ENCODE data around the gene POC5.

Gene POC5

DNA sequence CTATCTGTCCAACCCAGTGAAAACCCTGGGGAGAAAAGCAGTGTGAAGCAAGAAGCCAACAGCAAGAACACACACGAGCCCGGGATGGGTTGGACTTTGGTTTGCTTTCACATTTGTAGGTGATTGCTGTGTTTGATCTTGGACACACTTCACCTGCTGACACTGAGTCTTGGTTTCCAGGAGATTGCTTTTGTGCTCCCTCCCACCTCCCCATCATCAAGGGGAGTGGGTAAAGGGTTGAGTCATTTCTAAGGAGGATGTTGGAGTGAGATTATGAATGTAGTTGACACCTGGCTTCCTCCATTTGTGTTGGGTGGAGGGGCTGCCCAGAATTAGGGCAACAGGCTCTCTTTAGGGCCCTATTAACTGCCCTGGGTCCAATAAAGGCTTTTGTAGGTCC, 68.5 kb downstream of the POC5 start:
- TF ChIP-seq, protein P1, sequence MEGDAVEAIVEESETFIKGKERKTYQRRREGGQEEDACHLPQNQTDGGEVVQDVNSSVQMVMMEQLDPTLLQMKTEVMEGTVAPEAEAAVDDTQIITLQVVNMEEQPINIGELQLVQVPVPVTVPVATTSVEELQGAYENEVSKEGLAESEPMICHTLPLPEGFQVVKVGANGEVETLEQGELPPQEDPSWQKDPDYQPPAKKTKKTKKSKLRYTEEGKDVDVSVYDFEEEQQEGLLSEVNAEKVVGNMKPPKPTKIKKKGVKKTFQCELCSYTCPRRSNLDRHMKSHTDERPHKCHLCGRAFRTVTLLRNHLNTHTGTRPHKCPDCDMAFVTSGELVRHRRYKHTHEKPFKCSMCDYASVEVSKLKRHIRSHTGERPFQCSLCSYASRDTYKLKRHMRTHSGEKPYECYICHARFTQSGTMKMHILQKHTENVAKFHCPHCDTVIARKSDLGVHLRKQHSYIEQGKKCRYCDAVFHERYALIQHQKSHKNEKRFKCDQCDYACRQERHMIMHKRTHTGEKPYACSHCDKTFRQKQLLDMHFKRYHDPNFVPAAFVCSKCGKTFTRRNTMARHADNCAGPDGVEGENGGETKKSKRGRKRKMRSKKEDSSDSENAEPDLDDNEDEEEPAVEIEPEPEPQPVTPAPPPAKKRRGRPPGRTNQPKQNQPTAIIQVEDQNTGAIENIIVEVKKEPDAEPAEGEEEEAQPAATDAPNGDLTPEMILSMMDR (IDR thresholded peaks at IDR 0.05; ENCODE audit: low read depth, low read length), result no peak
- no peak overlapping the region for H3K4me3 ChIP-seq (ENCODE audit: low read depth, low read length)

DNA sequence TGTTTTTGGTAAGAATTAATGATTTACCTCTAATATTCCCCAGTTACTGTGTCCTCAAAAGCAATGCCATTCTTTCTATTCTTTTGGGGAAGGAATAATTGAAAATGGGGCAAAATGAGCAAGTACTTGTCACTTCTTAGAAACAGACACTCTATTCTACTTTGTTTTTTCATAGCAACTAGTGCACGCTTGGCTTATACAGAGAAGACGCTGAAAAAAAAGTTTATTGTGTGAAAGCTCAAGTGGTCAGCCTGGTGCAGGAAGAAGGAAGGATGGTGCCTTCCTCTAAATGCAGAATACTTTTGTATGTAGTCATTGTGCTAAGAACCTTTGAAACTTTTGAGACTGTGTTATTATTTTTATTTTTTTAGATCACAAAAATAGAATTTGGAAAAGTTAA, 76.4 kb downstream of the POC5 start:
- TF ChIP-seq, protein P1 (IDR thresholded peaks at IDR 0.05; ENCODE audit: low read depth, low read length), result no peak
- no peak overlapping the region for H3K4me3 ChIP-seq (ENCODE audit: low read depth, low read length)

DNA sequence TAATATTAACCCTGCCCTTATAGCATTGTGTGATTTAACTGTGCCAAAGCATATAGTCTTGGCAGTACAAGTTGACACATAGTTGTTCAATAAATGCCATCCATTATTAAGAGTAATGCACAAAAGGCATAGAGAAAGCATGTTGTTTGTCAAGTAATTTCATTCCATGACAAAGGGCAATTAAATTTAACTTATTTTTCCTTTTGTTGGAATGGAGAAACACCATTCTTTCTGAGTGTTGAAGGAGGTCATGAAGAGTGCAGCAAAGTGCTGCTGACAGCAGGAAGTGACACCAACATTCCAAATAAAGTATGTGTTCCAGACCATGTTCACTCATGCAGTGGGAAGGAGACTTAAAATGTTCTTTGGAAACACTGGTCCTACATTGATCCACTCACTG, 76.8 kb downstream of the POC5 start:
- no peak overlapping the region for H3K4me3 ChIP-seq (ENCODE audit: low read depth, low read length)
- TF ChIP-seq, protein P1 (IDR thresholded peaks at IDR 0.05; ENCODE audit: low read depth, low read length), result no peak

DNA sequence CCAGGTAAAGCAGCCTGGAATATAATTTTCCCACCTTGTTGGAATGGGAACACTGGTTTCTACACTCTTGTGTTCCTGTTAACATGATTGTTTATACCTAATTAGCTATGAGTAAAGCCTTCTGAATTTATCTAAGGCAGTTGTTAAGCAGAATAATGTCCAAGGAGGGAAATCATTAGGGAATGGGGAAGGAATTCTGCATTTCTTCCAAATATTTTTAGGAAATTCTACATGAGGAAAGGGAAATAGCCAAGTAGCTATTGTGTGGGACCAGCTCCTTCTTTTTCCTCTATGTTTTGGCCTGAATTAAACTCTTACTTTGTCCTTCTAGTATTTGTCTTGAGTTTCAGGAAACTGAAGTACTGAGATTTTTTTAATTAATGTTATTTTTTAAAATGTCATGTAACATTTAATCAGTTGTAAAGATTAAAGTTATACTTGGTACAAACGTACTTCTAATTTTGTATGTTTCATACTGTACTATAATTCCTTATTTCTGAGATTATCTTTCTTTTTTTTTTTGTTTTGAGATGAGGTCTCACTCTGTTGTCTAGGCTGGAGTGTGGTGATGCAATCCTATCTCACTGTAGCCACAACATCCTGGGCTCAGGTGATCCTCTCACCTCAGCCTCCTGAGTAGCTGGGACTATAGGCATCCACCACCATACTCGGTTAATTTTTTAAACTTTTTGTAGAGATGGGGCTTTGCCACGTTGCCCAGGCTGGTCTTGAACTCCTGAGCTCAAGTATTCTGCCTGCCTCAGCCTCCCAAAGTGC, 77.5 kb downstream of the POC5 start:
- H3K4me3 ChIP-seq (ENCODE audit: low read depth, low read length), result no peak overlapping the region
- TF ChIP-seq, protein P1 (IDR thresholded peaks at IDR 0.05; ENCODE audit: low read depth, low read length), result no peak

DNA sequence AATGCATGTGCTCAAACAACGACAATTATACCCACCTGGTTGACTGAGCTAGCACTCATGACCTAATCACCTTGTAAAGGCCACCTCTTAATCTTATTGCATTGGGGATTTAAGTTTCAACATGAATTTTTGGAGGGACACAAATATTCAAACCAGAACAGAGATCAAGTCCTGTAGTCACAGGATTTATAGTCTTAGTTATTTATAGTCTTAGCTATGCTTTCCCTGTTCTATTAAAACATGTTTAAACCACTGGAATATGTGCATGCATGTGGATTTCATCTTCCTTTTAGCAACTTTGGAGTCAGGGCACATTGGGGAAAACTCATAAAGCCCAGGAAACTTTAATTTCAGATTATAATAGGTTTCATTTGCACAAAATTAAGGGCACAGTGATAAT, 79.3 kb downstream of the POC5 start:
- H3K4me3 ChIP-seq (ENCODE audit: low read depth, low read length), result no peak overlapping the region
- TF ChIP-seq, protein P1 (IDR thresholded peaks at IDR 0.05; ENCODE audit: low read depth, low read length), result no peak

DNA sequence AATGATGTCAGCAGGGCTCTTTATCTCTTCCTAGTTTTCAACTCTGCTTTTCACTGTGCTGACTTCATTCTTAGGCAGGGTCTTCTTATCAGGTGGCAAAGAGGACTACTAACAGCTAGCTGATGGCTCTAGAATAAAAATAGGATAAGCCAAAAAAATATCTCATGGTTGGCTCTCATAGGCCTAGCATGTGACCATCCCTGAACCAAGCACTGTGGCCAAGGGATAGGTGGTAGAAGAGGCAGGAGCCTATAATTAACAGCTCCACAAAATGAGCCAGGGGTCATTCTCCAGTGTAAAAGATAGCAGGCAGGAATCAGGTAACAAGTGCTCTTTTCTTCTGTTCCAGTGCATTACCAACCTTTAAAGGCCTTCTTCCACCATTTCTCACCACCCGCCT, 84.9 kb downstream of the POC5 start:
- TF ChIP-seq, protein P1 (IDR thresholded peaks at IDR 0.05; ENCODE audit: low read depth, low read length), result no peak
- no peak overlapping the region for H3K4me3 ChIP-seq (ENCODE audit: low read depth, low read length)

DNA sequence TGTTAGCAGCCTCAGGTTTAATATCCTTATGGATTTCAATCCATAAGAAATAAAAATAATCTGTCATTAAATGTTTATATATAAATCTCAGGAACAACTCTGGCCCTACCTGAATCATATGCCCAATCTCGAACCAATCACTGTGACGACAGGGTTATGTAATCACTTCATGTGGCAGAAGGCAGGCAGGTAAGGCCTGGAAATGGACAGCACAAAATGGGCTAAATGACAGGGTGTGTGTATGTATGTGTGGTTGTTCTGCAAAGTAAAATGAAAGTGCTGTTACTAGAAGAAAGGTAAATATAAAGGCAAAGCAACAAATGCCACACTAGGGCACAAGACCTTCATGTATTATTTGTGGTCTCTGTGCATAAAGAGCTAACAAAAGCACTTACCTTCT, 86.4 kb downstream of the POC5 start:
- no peak overlapping the region for H3K4me3 ChIP-seq (ENCODE audit: low read depth, low read length)
- TF ChIP-seq, protein P1 (IDR thresholded peaks at IDR 0.05; ENCODE audit: low read depth, low read length), result no peak
